Gastrocnemius medialis (tissue), 4 donors: ENCODE results near the gene GPR183.

Experiments
- CTCF ChIP-seq, 5 experiments: fragments of 450-650 bp in 3 of 5; fragments of 200-600 bp in 2 of 5; sonication (generic) in 2 of 5; IDR thresholded peaks in 4 of 5; conservative IDR thresholded peaks in 1 of 5; 1 replicate in 4 of 5; 2 replicates in 1 of 5; pipeline ENCODE4 v1.5.1; 2016 to 2019; ENCODE audit warnings: antibody characterized with exemption in 5 of 5, mild to moderate bottlenecking in 3 of 5, moderate library complexity in 3 of 5
- POLR2A ChIP-seq, 2 donors: fragments of 450-650 bp; IDR thresholded peaks; one replicate each; pipeline ENCODE4 v1.6.1; 2017; ENCODE audit warnings: antibody characterized with exemption in 2 of 2, mild to moderate bottlenecking in 2 of 2, moderate library complexity in 2 of 2

GRCh38 chr13:99339230-99339721 lies 32.1 kb upstream of the GPR183 start:
- TF ChIP-seq CTCF (IDR thresholded peaks at IDR 0.05 in 4 of 5, conservative IDR thresholded peaks at IDR 0.05 in 1 of 5) (no peak), POLR2A (IDR thresholded peaks at IDR 0.05) (no peak)
